Stimulated activated CD8-positive, alpha-beta memory T cell treated with anti-CD3 and anti-CD28 coated beads, Interleukin-7, amount 100 ng/mL, for 1 hour (primary cell): ENCODE measurements around the gene ENTREP1.
"Not testable (repeated sequence)": the region's sequence is repeated elsewhere in the genome, so short reads cannot be mapped to it uniquely, and the experiment has no call there.

Experiments used
- DNase-seq, 2 donors: peaks; one replicate each; pipeline ENCODE4 v3.0.0-alpha.2; 2020; ENCODE audit warnings: low read depth in 2 of 2

ENTREP1 gene

DNA sequence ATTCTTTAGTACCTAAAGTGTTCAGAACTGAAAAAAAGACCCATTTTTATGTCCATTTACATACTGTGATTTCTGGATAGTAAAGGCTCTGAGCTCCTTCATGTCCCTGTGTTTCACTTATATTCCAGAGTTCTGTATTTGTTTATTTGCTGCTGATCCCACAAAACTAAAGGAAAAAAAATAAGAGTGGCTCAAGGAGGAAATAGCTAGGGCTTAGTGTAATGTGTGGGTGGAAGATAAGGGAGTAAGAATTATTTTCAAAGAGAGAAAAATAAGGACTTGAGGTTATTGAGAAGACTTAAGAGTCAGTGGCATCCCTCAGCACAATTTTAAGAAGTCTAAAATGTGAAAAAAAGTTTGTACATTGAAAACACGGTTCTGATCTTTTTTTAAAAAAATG, 46.0 kb downstream of the ENTREP1 start:
- no peak for DNase-seq

DNA sequence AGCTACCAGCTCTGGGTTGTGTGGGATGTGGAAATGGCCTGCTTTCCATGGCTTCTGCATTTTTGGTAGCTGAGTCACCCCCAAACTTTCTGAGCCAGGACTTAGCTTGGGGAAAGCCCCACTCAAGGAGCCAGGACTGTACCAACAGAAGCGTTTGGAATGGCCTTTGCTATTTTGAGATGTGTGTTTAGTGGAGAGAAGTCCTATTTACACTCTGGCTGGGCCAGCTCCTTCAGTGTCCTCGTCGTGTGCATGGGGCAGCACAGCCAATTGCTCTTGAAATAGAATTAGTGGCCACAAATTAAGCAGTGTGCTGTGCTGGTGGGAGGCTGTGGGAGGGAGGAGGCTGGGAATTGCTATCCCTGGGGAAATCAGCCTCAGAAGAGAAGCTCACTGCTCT, 51.6 kb downstream of the ENTREP1 start:
- DNase-seq, result no peak

DNA sequence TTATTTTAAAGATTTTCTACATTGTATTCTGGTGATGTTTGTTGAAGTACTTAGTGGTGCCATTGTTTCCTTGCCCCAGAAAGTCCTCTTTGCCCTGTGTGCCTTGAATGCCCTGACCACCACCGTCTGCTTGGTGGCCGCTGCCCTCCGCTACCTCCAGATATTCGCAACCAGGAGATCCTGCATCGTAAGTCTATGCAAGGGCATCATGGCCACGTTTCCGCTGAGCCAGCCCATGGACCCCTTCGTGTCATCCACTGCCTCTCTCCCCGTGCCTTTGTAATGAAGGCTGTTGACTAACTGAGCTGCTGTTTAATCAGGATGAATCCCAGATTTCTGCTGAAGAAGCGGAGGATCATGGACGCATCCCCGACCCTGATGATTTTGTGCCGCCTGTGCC, 52.3 kb downstream of the ENTREP1 start:
- DNase-seq, result no peak

DNA sequence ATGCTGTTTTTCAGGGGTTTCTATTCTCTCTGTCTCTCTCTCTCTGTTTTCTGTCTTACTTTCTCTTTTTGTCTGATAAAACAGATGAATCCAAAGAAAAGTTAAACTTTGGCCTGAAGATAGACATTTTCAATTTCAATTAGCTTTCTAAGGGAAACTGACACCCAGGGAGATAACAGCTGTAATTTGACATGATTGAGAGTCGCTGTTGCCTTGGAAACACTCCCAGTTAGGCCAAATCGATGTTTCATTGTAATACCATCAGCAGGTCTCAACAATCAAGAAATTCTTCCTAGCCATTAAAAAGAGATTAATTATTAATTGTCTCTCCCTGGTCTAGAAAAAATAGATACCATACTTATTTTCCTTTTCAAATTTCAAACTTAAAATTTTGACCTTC, 53.0 kb downstream of the ENTREP1 start:
- no peak for DNase-seq

DNA sequence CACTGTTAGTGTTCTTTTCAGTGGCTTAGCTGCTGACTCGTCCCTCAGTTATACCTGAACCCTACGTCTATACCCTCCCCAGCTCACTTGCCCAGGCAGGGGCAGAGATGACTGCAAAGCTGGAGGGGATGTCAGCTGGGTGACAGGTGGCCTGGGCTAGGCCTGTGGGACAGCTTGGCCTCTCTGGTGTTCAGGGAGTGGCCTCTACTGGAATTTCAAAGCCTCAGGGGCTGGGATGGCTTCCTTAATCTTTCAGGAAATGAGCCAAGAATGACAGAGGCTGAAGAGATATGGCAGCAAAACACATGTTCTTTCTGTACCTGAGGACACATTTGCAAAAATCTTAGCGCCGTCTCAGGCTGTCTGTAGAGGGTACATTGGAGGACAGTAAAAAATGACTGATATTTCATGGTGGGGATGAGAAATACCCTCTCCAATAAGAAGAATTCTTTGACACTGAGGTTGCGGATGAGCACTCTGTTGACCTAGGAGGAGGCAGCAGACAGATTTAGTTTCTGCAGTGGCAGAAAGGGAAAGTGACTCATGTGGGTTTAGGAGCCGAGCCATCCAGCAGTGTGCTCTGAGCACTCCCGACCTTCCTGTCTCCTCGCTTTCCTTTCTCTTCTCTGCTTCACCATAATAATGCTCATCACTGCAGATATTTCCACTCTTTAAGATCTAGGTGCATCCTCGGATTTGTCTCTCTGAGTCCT, 54.4 kb downstream of the ENTREP1 start:
- no peak for DNase-seq

DNA sequence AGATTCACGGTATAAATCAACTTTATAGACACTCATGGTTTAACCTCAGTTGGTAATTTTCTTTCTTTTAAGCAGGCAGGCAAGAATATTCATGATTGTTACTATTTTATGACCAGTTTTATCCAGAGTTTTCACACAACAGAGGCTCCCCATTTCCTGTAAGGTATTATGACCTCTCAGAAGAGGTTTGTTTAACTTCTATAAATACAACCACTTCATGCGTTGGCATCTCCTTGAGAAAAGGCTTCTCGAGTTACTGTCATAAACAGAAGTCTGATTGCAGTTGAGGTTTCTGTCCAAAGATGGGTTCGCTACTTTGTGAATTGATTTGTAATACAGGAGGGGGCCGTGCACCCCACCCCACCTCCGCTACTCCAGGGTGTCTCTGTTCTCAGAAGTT, 55.3 kb downstream of the ENTREP1 start:
- DNase-seq, result no peak

DNA sequence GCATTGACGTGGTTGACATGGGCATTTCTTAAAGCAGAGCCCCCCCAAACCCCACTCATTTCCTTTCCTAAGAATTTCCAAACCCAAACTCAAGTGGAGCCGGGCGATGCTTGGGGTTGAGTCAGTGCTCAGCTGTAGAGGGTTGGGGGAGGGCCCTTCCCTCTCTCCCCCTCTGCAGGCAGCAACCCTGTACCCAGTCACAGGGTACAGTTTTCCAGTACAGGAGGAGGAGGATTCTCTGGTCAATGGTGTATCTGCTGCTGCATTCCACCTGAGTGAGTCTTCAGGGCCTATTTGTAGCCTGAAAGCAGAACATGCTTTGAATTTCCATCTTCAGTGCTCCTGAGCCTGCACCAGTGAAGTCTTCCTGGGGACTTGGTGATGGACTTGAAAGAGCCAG, 55.8 kb downstream of the ENTREP1 start:
- no peak for DNase-seq

DNA sequence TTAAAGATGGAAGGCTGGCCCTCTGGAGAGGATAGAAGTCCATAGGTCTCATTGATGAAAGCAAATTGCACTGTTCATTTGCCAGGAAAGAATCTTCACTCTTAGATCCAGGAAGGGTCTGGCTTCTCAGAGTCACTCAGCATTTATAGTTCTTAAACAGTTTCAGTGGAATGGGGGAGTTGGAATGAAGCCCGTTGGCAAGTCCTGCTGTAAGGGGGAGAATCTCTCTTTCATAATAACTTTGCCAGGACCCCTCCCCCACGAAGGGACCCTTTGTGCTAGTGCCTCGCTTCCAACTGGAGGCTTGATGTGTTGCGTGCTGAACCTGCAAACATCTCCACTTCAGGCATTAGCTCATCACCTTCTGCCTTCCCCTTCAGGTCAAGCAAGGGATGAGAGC, 57.1 kb downstream of the ENTREP1 start:
- no peak for DNase-seq

DNA sequence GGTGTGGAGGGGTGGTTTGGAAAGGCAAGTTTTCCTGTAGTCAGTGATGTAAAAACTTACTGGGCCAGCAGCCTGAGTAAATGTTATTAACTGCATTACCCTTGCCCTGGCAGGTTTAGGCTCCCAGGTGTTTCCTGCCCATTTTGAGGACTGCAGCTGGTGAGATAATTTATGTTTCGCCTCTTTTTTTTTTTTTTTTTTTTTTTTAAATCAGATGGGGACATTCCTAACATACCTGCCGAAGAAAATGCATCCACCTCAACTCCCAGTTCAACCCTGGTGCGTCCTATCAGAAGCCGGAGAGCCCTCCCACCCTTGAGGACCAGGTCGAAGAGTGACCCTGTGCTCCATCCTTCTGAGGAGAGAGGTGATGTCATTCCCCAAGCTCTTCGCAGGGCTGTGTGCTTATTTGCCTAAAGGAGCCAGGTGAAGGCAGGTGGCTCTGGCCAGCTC, 60.6 kb downstream of the ENTREP1 start:
- DNase-seq, result no peak

DNA sequence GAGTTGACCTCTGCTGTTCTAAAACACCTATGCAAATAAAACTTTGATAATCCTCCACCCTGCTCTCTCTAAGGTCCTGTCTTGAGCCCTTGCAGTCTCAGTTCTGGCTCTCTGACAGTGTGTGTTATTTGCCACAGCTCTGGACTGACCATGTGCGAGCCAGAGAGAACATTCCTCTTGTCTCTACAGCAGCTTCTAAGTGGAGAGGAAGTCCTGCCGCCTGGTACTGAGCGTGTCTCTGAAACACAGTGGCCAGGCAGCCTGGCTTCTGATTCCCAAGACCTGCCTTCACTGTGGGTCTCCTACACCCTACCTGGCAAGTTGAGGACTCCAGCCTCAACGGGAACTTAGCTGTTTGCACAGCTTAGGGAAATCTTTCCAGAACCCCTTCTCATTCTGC, 61.6 kb downstream of the ENTREP1 start:
- DNase-seq, result no peak

DNA sequence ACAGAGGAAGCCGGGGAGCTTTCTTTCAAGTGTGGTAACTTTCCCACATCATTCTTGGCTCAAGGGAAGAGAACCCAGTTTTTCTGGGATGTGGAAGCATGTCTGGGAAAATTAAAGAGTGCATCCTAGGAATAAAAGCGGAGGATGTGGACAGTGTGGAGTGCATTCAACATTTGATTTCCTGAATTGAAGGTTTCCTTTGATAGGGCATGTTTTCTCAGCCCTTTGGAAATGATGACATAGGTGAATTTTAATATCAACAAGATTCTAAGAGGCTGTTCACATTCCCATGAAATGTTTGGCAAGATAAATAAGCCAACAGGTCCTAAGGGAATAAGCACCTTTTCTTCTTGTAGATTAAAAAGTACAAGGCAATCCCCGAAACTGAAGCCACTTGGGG, 63.6 kb downstream of the ENTREP1 start:
- DNase-seq, result no peak

DNA sequence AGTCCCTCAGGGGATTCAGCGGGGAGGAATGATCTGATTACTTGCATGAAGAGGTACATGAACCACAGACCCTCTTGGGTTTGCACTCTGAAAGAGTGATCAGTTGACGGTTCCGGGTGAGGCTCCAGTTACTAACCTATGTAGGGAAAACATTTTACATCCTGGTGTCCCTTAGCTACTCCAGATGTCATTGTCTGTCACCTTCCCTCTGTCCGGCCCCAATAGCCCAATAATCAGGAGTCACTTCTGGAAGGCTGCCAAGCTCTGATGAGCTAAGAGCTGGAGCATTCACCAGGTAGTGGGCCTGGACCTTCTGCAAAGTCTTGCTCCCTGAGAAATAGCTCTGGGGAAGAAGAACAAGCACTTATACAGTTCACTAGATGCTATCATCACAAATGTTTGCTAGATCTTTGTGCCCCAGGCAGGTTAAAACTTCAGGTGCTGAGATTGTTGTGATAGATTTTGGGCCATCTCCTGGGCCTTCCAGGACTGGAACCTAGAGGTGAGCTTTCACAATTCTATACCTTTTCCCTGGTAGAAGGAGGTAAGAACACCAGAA, 64.5 kb downstream of the ENTREP1 start:
- DNase-seq, result no peak

DNA sequence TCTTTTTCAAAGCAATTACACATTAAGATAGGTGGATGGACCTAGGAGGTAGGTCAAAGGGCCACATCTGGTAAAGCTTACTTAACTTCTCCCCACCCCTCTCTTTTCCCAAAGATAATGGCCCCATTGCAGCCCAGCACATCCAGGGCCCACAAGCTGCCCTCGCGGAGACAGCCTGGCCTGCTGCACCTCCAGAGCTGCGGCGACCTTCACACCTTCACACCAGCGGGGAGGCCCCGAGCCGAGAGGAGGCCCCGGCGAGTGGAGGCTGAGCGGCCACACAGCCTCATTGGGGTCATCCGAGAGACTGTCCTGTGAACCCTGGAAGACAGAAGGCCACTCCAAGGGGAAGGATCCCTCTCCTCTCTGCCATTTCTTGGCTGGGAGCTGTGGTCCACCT, 66.5 kb downstream of the ENTREP1 start:
- DNase-seq, result no peak

DNA sequence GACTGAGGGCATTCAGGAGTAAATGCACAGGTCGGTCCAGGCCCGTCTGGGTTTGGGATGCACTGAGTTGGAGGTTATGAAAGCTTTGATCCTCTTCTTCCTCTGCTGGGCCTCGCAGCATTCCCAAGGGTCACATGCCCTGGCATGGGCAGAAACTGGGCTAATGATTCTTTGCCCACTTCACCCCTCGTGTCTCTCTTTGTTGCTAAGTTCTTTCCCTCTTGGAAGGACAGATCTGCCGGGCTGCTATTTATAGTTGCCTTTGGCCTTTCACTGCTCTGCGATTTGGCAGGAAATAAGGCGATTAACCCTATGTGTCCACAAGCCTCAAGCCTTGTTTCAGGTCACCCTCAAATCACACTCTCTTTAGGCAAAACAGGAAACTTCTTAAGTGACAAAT, 66.9 kb downstream of the ENTREP1 start:
- no peak for DNase-seq

DNA sequence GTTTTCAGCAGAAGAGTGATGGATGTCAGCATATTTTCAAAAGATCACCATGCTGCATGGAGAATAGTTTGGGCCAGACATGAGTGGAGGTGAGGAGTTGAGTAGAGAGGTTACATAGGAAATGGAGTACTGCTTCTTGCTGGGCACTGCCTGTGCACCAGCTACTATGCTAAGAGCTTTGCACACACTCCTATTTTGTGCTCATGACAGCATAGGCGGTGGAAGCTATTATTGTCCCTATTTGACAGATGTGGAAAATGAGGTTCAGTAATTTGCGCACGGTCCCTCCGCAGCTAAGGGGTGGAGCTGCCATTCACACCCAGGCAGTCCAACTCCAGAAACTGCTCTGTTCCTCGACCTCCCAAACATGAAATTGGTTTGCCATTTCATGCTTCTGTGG, 67.8 kb downstream of the ENTREP1 start:
- no peak for DNase-seq

DNA sequence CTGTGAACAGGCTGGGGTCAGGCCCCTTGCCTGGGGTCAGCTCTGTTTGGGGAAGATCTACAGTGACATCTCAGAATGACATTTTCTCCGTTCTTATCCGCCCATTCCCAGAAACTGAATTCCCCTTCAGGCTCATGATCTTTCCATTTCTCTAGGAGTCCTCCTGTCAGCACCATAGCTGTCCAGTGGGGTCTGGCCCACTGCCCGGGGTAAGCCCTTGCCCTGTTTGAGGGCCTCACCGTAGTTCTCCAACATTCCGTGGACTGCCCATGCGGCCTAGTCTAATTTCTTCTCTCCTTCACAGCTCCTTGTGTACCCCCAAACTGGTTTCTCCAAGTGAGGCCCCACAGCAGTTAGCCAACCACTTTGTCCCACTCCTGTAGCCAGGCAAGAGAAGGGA, 68.4 kb downstream of the ENTREP1 start:
- DNase-seq, result no peak

DNA sequence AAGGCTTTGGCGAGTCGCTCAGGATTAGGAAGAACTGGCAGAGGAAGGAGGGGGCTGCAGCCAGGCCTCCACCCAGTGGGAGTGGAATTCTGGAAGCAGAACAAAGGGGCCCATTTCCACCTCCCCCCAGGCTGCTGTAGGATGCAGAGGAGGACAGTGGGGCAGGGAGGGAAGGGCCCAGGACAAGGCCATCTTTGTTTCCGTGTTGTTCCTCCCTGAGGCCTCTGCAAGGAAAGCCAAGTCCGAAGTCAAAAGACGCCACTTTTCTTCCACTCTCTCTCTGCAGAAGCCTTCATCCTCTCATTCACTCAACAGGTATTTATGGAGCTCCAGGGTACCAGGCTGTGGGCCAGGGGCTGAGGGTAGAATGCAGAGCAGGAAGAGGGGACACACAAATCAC, 70.7 kb downstream of the ENTREP1 start:
- no peak for DNase-seq

DNA sequence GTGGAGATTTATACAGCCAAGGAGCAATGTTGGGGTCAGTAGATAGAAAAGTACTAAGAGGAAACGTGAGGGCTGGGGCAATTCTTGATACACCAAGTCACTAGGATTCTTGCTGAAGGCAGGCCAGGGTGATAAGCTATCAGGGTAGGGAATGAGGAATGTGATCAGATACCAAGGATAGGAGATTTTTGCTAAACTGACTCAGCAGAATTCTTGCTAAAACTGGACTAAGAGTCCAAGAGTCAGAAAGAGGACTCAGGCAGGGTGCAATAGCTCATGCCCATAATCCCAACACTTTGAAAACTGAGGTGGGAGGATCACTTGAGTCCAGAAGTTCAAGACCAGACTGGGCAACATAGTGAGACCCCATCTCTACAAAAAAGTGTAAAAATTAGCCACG, 71.7 kb downstream of the ENTREP1 start:
- no peak for DNase-seq

DNA sequence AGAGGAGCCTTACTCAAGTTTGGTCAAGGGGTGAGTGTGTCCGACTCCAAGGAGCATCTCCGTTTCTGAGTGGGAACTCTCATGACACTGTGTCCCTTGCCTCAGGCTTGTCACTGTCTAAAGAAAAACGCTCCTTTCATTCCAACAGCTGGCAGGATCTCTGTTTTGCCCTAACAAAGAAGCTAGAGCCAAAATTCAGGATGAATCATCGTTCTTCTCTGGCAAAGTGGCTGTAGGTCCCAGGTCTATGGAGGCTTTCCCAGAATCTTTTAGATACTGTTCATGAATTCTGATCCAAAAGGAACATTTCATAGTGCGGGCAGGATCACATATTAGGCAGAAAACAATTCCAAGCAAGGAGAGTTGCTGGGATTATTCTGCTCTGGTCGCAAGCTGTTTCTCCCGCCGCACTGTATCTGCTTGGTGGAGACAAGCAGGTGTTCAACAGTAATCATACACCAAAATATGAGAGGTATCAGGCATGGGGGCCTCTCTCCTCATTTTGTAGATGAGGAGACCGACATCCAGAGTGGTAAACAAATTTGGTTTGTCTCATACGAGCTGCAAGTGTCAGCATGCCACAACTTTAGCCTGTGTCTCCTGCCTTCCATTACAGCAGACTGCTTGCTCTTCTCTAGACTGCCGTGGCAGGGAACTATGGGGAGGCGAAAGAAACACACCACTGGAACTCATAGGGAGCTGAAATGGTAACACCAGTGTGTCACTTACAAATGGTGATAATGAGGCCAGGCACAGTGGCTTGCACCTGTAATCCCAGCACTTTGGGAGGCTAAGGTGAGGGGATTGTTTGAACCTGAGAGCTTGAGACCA, 72.6 kb downstream of the ENTREP1 start:
- DNase-seq, result no peak

DNA sequence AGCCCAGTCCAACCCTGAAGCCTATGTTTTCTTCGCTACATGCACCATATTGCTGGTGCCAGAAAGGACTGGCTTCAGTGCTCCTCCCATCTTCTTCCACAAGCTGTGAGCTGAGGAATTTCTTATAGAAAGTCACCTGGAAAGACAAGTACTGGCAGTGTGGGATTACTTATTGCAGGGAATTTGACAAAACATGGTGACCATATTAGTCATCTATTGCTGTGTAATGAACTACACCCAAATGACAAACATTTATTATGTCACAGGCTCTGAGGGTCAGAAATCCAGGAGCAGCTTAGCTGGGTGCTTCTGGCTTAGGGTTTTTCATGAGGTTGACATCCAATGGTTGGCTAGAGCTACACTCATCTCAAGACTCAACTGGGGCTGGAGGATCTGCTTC, 75.5 kb downstream of the ENTREP1 start:
- DNase-seq, result no peak

DNA sequence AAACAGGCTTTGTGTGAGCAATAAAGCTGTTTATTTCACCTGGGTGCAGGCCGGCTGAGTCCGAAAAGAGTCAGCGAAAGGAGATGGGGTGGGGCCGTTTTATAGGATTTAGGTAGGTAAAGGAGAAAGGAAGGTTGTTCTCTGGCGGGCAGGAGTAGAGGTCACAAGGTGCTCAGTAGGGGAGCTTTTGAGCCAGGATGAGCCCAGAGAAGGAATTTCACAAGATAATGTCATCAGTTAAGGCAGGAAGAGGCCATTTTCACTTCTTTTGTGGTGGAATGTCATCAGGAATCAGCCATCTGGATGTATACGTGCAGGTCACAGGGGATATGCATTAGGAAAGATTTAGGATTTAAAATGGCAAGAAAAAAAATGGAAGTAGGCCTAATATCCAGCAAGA, 84.9 kb downstream of the ENTREP1 start:
- not testable (repeated sequence) for DNase-seq

DNA sequence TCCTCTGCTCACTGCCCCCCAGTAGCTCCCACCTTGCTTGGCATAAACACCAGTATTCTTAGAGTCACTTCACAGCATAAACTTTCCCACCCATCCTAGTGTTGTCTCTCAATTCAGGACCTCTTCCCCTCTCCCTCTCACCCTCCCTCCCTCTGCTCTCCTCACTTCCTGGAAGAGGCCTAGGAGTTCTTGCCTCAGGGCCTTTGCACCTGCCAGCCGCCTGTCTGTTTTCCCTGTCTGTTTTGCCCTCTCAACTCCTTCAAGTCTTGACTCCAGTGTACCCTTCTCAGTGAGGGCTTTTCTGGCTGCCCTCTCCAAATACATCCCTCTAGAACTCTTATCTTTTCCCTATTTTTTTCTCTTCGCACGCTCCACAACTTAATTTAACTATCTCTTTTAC, 86.2 kb downstream of the ENTREP1 start:
- no peak for DNase-seq
